Measurements from ENCODE around the gene CNTNAP5.

DNA sequence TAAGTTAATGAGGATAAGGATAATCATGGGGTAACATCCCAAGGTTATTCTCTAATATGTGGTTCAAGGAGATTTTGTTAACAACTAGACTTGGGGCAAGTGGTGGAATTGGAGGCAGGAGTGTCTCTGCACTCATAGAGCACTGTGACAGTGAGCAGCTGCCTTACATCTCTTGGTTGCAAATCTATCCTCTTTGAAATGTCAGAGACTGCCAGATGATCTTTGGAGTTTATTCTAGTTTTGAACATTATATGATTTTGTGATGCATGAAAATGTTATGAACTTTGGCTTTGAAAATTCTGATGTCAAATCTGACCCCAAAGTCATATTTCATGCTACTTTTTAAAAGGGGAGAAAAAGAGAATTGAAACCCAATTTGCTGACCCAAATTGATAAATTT is 861.1 kb downstream of the CNTNAP5 start:
- TF ChIP-seq, protein P1, sequence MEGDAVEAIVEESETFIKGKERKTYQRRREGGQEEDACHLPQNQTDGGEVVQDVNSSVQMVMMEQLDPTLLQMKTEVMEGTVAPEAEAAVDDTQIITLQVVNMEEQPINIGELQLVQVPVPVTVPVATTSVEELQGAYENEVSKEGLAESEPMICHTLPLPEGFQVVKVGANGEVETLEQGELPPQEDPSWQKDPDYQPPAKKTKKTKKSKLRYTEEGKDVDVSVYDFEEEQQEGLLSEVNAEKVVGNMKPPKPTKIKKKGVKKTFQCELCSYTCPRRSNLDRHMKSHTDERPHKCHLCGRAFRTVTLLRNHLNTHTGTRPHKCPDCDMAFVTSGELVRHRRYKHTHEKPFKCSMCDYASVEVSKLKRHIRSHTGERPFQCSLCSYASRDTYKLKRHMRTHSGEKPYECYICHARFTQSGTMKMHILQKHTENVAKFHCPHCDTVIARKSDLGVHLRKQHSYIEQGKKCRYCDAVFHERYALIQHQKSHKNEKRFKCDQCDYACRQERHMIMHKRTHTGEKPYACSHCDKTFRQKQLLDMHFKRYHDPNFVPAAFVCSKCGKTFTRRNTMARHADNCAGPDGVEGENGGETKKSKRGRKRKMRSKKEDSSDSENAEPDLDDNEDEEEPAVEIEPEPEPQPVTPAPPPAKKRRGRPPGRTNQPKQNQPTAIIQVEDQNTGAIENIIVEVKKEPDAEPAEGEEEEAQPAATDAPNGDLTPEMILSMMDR (IDR thresholded peaks at IDR 0.05) = no peak
- no peak for TF ChIP-seq POLR2A (IDR thresholded peaks at IDR 0.05; ENCODE audit: low read depth)
- TF ChIP-seq EP300 (IDR thresholded peaks at IDR 0.05) = no peak
- TF ChIP-seq POLR2AphosphoS5 (IDR thresholded peaks at IDR 0.05) = no peak

Data from esophagus muscularis mucosa (tissue), 4 donors.